SK-N-SH (cell line): ENCODE data around the gene VCPKMT.

ENCODE experiments used
- CTCF ChIP-seq: fragments of 200-600 bp; sonication (generic); IDR thresholded peaks from 2 replicates; pipeline ENCODE4 v1.6.1; 2017; ENCODE audit warnings: antibody characterized with exemption, mild to moderate bottlenecking, moderate library complexity
- EP300 ChIP-seq, 2 experiments: IDR thresholded peaks; 2 replicates each; pipeline versions ENCODE4 v1.4.0 to v1.6.1; 2012; ENCODE audit warnings: borderline replicate concordance in 1 of 2, low read depth in 1 of 2, low read length in 1 of 2
- EZH2phosphoT487 ChIP-seq: fragments of 200-600 bp; sonication (generic); IDR thresholded peaks from 2 replicates; pipeline ENCODE4 v1.6.1; 2017; ENCODE audit warnings: low read depth, mixed run types, mild to moderate bottlenecking, antibody characterized with exemption, moderate library complexity, borderline replicate concordance
- IRF3 ChIP-seq: fragments of 150-350 bp; IDR thresholded peaks from 2 replicates; pipeline ENCODE4 v1.6.1; 2016; ENCODE audit warnings: mild to moderate bottlenecking, low read depth, low read length
- MXI1 ChIP-seq: IDR thresholded peaks from 2 replicates; pipeline ENCODE4 v1.6.1; 2012; ENCODE audit warnings: mild to moderate bottlenecking, low read depth, low read length, improper control_type of control experiment
- NRF1 ChIP-seq: IDR thresholded peaks from 2 replicates; pipeline ENCODE4 v1.6.1; 2012; ENCODE audit warnings: low read depth, mild to moderate bottlenecking, low read length
- POLR2AphosphoS5 ChIP-seq: IDR thresholded peaks from 2 replicates; pipeline ENCODE4 v1.6.1; 2012; ENCODE audit warnings: low read depth, low read length
- RAD21 ChIP-seq: IDR thresholded peaks from 2 replicates; pipeline ENCODE4 v1.6.1; 2012; ENCODE audit warnings: mild to moderate bottlenecking, low read length
- RCOR1 ChIP-seq: fragments of 150-350 bp; IDR thresholded peaks from 2 replicates; pipeline ENCODE4 v1.6.1; 2017; ENCODE audit warnings: antibody characterized with exemption, low read length
- SMC3 ChIP-seq: IDR thresholded peaks from 2 replicates; pipeline ENCODE4 v1.6.1; 2012; ENCODE audit warnings: low read depth, low read length, improper control_type of control experiment
- TEAD4 ChIP-seq: IDR thresholded peaks from 2 replicates; pipeline ENCODE4 v1.4.0; 2012; ENCODE audit warnings: mild to moderate bottlenecking, borderline replicate concordance; ENCODE audit not compliant: insufficient read depth
- YY1 ChIP-seq: IDR thresholded peaks from 2 replicates; pipeline ENCODE4 v1.4.0; 2012; ENCODE audit warnings: low read depth, mild to moderate bottlenecking
- ZBTB33 ChIP-seq: IDR thresholded peaks from 2 replicates; pipeline ENCODE4 v1.4.0; 2012; ENCODE audit warnings: low read depth, borderline replicate concordance

- no peak for TF ChIP-seq CTCF
- no peak for TF ChIP-seq EP300 (IDR thresholded peaks at IDR 0.05; ENCODE audit: borderline replicate concordance in 1 of 2, low read depth in 1 of 2, low read length in 1 of 2)
- no peak for TF ChIP-seq EZH2phosphoT487
- no peak for TF ChIP-seq YY1
- TF ChIP-seq POLR2AphosphoS5 = no peak
- no peak for TF ChIP-seq IRF3
- no peak for TF ChIP-seq RAD21
- no peak for TF ChIP-seq SMC3
- no peak for TF ChIP-seq TEAD4
- TF ChIP-seq RCOR1 = no peak
- TF ChIP-seq MXI1 = no peak
- no peak for TF ChIP-seq ZBTB33
- no peak for TF ChIP-seq NRF1
Measured at GRCh38 chr14:50122291-50122690, 5.9 kb upstream of the VCPKMT start.
